Mesothelial cell of epicardium (in vitro differentiated cells): ENCODE results near the gene MTARC1. TPM values are rescaled to one million over a fixed set of nuclear protein-coding genes. Genes with fewer than 3 reads are reported as not detected.

ENCODE experiments used
- DNase-seq, 2 experiments: peaks; one replicate each; pipeline ENCODE4 v3.0.0; 2021; ENCODE audit warnings: low spot score in 2 of 2; ENCODE audit not compliant: unreplicated experiment in 2 of 2
- H3K27ac Mint-ChIP-seq: 2 replicates; pipeline ENCODE4 v1.8.0; 2021; ENCODE audit warnings: mixed read lengths
- H3K27me3 Mint-ChIP-seq: 2 replicates; pipeline ENCODE4 v1.8.0; 2021; ENCODE audit warnings: low read depth, mixed read lengths
- H3K36me3 Mint-ChIP-seq: 2 replicates; pipeline ENCODE4 v1.8.0; 2021; ENCODE audit warnings: mixed read lengths
- H3K4me1 Mint-ChIP-seq: 2 replicates; pipeline ENCODE4 v1.8.0; 2021; ENCODE audit warnings: mixed read lengths
- H3K4me3 Mint-ChIP-seq: 2 replicates; pipeline ENCODE4 v1.8.0; 2021; ENCODE audit warnings: mild to moderate bottlenecking, moderate library complexity, mixed read lengths
- H3K9me3 Mint-ChIP-seq: 2 replicates; pipeline ENCODE4 v1.8.0; 2021; ENCODE audit warnings: mixed read lengths
- total RNA-seq: library from RNA; stranded (reverse); gene quantifications from 3 replicates; pipeline ENCODE4 v1.2.1, GENCODE V29; 2021
- TF ChIP-seq, protein P1 (sequence below): fragments of 200-600 bp; sonication (generic); IDR thresholded peaks from one replicate; pipeline ENCODE4 v1.5.0; 2021; ENCODE audit warnings: antibody characterized with exemption; ENCODE audit not compliant: unreplicated experiment

MTARC1 gene
- total RNA-seq = 10.8 to 12.1 TPM (median 11.9 TPM) in 3 replicates

DNA sequence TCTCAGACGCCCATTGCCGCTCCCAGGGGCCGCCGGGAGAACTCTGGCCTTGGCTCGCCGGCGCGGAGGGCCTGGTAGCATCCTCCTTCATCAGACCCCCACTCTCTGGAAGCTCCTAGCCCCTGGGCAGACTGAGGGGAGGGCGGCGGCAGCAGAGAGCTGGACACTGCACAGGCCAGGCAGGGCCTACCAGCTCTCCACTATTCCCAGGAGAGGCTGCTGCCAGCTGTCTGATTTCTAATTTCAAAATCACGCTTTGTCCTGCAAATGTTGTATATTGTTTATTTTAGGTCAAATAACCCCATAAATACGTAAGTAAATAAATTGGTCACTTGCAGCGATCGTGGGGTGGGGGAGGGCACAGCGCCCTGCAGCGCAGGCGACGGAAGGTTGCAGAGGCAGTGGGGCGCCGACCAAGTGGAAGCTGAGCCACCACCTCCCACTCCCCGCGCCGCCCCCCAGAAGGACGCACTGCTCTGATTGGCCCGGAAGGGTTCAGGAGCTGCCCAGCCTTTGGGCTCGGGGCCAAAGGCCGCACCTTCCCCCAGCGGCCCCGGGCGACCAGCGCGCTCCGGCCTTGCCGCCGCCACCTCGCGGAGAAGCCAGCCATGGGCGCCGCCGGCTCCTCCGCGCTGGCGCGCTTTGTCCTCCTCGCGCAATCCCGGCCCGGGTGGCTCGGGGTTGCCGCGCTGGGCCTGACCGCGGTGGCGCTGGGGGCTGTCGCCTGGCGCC lies at the start of gene MTARC1:
Gene MTARC1, plus strand, starts transcription at position 577 of the 732 bp plus-strand sequence. Its CDS starts 32 bp downstream, at position 609.
- peaks cover 16% of the 10 kb centered on the region for H3K4me1 Mint-ChIP-seq
- H3K9me3 Mint-ChIP-seq = no peaks in the 10 kb centered on the region
- peak in 1 of 2 experiments; percentile 66 for DNase-seq
- no peaks in the 10 kb centered on the region for H3K36me3 Mint-ChIP-seq
- TF ChIP-seq, protein P1, sequence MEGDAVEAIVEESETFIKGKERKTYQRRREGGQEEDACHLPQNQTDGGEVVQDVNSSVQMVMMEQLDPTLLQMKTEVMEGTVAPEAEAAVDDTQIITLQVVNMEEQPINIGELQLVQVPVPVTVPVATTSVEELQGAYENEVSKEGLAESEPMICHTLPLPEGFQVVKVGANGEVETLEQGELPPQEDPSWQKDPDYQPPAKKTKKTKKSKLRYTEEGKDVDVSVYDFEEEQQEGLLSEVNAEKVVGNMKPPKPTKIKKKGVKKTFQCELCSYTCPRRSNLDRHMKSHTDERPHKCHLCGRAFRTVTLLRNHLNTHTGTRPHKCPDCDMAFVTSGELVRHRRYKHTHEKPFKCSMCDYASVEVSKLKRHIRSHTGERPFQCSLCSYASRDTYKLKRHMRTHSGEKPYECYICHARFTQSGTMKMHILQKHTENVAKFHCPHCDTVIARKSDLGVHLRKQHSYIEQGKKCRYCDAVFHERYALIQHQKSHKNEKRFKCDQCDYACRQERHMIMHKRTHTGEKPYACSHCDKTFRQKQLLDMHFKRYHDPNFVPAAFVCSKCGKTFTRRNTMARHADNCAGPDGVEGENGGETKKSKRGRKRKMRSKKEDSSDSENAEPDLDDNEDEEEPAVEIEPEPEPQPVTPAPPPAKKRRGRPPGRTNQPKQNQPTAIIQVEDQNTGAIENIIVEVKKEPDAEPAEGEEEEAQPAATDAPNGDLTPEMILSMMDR = no peak
- peak within 1 kb of the TSS; percentile 76 for H3K4me3 Mint-ChIP-seq
- peak within 1 kb of the TSS; percentile 87 for H3K27ac Mint-ChIP-seq
- H3K27me3 Mint-ChIP-seq = no peaks in the 10 kb centered on the region

DNA sequence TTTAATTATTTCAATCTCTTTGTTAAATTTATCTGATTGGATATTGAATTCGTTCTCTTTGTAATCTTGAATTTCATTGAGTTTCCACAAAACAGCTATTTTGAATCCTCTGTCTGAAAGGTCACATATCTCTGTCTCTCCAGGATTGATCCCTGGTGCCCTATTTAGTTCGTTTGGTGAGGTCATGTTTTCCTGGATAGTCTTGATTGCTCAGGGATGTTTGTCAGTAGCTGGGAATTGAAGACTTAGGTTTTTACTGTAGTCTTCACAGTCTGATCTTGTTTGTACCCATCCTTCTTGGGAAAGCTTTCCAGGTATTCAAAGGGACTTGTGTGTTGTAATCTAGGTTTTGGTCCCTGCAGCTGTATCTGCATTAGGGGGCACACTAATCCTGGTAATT lies 45.4 kb upstream of the MTARC1 start:
- H3K27me3 Mint-ChIP-seq = peaks cover 8% of the 10 kb centered on the region
- TF ChIP-seq, protein P1 = no peak
- peaks cover 9% of the 10 kb centered on the region for H3K9me3 Mint-ChIP-seq
- DNase-seq = no peak
- H3K36me3 Mint-ChIP-seq = no peaks in the 10 kb centered on the region
- no peak overlapping the region for H3K27ac Mint-ChIP-seq
- H3K4me3 Mint-ChIP-seq = no peak overlapping the region
- no peaks in the 10 kb centered on the region for H3K4me1 Mint-ChIP-seq

DNA sequence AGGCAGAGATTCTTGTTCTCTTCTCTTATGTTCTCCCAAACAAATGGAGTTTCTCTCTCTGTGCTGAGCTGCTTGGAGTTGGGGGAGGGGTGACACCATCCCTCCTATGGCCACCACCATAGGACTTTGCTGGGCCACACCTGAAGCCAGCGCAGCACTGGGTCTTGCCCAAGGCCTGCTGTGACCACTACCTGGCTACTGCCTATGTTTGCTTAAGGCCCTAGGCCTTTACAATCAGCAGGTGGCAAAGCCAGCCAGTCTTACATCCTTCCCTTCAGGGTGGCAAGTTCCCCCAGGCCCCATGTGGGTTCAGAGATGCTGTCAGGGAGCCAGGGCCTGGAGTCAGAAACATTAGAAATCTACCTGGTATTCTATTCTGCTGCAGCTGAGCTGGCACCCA lies 44.9 kb upstream of the MTARC1 start:
- no peak for DNase-seq
- no peak overlapping the region for H3K4me3 Mint-ChIP-seq
- no peak overlapping the region for H3K27ac Mint-ChIP-seq
- H3K9me3 Mint-ChIP-seq = peaks cover 9% of the 10 kb centered on the region
- no peaks in the 10 kb centered on the region for H3K4me1 Mint-ChIP-seq
- peaks cover 8% of the 10 kb centered on the region for H3K27me3 Mint-ChIP-seq
- no peaks in the 10 kb centered on the region for H3K36me3 Mint-ChIP-seq
- TF ChIP-seq, protein P1 = no peak

DNA sequence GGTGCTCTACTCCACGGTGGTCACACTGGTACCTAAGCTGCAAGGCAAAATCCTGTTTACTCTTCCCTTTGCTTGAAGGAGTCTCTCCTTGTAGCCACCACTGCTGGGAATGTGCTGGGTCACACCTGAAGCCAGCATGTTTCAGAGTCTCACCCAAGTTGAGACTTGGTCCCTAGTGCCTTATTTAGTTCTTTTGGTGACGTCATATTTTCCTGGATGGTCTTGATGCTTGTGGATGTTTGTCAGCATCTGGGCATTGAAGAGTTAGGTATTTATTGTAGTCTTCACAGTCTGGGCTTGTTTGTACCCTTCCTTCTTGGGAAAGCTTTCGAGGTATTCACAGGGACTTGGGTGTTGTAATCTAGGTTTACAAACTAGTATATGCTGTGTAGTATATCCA lies 44.2 kb upstream of the MTARC1 start:
- H3K27ac Mint-ChIP-seq = no peak overlapping the region

DNA sequence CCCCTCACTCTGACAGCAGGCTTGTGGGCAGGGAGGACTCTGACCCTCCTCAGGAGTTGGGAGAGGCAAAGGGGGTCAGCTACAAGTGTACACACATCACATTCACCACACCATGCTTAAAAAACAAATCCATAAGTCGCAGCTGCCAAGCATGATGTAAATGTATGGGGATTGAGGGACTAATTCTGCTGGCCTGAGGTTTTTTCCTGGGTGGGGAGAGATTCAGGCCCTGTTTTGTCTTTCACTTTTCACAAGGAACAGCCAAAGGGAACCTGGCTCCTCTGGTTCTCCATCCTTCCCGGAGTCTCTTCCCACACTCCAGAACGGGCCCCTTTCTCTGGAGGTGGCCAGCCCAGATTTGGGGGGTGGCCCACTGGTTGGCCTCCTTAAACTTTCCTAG lies 39.9 kb upstream of the MTARC1 start:
- no peak for DNase-seq
- TF ChIP-seq, protein P1 = no peak

More for the DNA sequence above, 44.2 kb upstream of the MTARC1 start:
- no peak overlapping the region for H3K4me3 Mint-ChIP-seq
- TF ChIP-seq, protein P1 = no peak
- peaks cover 9% of the 10 kb centered on the region for H3K9me3 Mint-ChIP-seq
- no peaks in the 10 kb centered on the region for H3K36me3 Mint-ChIP-seq
- H3K27me3 Mint-ChIP-seq = peaks cover 10% of the 10 kb centered on the region
- H3K4me1 Mint-ChIP-seq = peaks cover 6% of the 10 kb centered on the region
- DNase-seq = no peak

More for the DNA sequence above, 39.9 kb upstream of the MTARC1 start:
- Mint-ChIP-seq H3K4me1 (peaks cover 35% of the 10 kb centered on the region), H3K4me3 (peak overlapping the region; percentile 82), H3K9me3 (no peaks in the 10 kb centered on the region), H3K36me3 (no peaks in the 10 kb centered on the region), H3K27me3 (peaks cover 4% of the 10 kb centered on the region), H3K27ac (no peak overlapping the region)
